ENCODE measurements around the gene MAST2. TPM values are rescaled to one million over a fixed set of nuclear protein-coding genes. Genes with fewer than 3 reads are reported as not detected.

Gene MAST2
- total RNA-seq, 1 donor, result 34.5 TPM

DNA sequence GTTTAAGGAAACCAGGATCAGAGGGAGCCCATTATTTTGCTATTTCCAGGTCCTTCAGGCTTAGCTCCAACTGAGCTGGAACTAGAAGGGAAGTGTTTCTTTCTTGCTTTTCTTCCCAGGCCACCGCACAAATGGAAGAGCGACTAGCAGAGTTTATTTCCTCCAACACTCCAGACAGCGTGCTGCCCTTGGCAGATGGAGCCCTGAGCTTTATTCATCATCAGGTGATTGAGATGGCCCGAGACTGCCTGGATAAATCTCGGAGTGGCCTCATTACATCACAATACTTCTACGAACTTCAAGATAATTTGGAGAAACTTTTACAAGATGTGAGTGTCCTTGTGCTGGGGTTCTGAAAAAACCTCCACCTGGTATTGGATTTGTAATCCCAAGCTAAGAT, 207.2 kb downstream of the MAST2 start:
- no peak for DNase-seq (ENCODE audit: low read depth)
- no peak overlapping the region for H3K4me3 ChIP-seq (ENCODE audit: low read depth, low read length)
- TF ChIP-seq, protein P1, sequence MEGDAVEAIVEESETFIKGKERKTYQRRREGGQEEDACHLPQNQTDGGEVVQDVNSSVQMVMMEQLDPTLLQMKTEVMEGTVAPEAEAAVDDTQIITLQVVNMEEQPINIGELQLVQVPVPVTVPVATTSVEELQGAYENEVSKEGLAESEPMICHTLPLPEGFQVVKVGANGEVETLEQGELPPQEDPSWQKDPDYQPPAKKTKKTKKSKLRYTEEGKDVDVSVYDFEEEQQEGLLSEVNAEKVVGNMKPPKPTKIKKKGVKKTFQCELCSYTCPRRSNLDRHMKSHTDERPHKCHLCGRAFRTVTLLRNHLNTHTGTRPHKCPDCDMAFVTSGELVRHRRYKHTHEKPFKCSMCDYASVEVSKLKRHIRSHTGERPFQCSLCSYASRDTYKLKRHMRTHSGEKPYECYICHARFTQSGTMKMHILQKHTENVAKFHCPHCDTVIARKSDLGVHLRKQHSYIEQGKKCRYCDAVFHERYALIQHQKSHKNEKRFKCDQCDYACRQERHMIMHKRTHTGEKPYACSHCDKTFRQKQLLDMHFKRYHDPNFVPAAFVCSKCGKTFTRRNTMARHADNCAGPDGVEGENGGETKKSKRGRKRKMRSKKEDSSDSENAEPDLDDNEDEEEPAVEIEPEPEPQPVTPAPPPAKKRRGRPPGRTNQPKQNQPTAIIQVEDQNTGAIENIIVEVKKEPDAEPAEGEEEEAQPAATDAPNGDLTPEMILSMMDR (IDR thresholded peaks at IDR 0.05; ENCODE audit: insufficient read depth, low read depth, low read length), result no peak

- H3K4me3 ChIP-seq (ENCODE audit: low read depth, low read length), result no peak overlapping the region
- TF ChIP-seq, protein P1 (IDR thresholded peaks at IDR 0.05; ENCODE audit: insufficient read depth, low read depth, low read length), result no peak
These were observed 207.8 kb downstream of the MAST2 start for GRCh38 chr1:46011121-46011695.

DNA sequence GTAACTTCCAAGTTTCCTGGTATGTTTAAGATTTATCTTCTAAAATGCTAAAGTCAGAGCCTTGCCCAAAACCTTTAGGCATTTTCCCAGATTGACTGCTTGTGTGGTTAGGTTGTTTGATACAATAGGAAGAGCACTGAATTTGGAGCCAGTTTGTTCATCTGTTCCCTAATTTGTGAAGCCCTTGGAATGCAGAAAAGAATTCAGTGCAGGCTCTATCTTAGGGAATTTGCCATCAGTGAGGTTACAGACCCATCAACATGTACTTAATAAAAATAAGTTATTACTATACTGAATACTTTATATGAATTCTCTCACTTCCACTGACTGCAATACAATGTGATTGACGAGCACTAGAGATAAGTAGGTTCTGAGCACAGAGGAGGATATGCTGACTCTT, 208.8 kb downstream of the MAST2 start:
- TF ChIP-seq, protein P1 (IDR thresholded peaks at IDR 0.05; ENCODE audit: insufficient read depth, low read depth, low read length), result no peak
- no peak for DNase-seq (ENCODE audit: low read depth)
- H3K4me3 ChIP-seq (ENCODE audit: low read depth, low read length), result no peak overlapping the region

More at GRCh38 chr1:46011121-46011695, 207.8 kb downstream of the MAST2 start:
- no peak for DNase-seq (ENCODE audit: low read depth)

DNA sequence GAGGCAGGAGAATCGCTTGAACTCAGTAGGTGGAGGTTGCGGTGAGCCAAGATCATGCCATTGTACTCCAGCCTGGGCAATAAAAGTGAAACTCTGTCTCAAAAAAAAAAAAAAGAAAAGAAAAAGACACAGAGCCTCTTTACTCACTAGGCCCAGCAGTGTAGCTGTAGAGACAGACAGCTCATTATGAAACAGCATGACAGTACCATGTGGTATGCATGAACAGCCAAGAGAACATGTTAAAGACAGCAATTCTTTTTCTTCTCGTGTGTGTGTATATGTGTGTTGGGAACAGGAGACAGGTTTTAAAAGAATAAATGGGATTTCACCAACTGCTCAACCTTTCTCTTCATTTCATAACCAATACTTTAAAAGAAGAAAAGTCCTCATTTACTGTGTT, 210.2 kb downstream of the MAST2 start:
- TF ChIP-seq, protein P1 (IDR thresholded peaks at IDR 0.05; ENCODE audit: insufficient read depth, low read depth, low read length), result no peak
- no peak overlapping the region for H3K4me3 ChIP-seq (ENCODE audit: low read depth, low read length)
- DNase-seq (ENCODE audit: low read depth), result no peak

DNA sequence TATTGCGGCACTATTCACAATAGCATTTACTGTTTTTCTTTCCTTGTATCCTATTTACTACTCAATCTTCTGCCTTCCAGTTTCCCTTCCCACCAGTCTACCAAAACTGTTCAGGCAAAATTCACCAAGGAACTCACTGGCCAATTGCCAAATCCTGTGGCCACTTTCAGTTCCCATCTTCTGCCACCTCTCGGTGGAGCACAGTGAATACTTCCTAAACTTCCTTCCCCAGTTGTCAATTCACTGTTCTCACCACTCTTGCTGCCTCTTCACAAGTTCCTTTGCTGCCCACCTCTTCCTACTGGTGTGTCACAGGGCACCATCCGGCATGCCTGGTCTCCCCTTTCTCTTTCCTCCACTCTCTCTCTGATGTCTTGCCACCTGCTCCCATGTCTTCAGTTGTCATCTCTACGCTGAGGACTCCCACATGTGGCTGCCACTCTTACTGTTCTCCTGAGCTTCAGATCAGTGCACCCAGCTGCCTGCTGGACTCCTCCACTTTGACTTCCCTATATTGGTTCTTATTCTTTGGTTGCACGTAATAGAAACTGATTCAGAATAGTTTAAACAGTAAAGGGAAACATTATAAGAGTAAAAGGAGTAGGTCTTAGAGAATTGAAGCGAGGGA, 214.6 kb downstream of the MAST2 start:
- no peak overlapping the region for H3K4me3 ChIP-seq (ENCODE audit: low read depth, low read length)
- TF ChIP-seq, protein P1 (IDR thresholded peaks at IDR 0.05; ENCODE audit: insufficient read depth, low read depth, low read length), result no peak
- no peak for DNase-seq (ENCODE audit: low read depth)

GRCh38 chr1:46019348-46019747, 215.9 kb downstream of the MAST2 start:
- H3K4me3 ChIP-seq (ENCODE audit: low read depth, low read length), result no peak overlapping the region
- TF ChIP-seq, protein P1 (IDR thresholded peaks at IDR 0.05; ENCODE audit: insufficient read depth, low read depth, low read length), result no peak
- DNase-seq (ENCODE audit: low read depth), result no peak
